HG03342 (cell line): ENCODE results near the gene TECR.
A peak's percentile ranks its signal among the peaks of the same experiment; 100 is the strongest.
"Not testable (repeated sequence)": the region's sequence is repeated elsewhere in the genome, so short reads cannot be mapped to it uniquely, and the experiment has no call there.

Experiments used
- ATAC-seq: cut with Tn5 transposase; IDR thresholded peaks from one replicate; pipeline ENCODE4 v1.9.1; 2021; ENCODE audit warnings: mild to moderate bottlenecking, moderate library complexity; ENCODE audit not compliant: unreplicated experiment

TECR gene

GRCh38 chr19:14559916-14560775 is 30.8 kb downstream of the TECR start:
- ATAC-seq, result no peak

- ATAC-seq, result no peak
Observed at GRCh38 chr19:14560776-14561108, 31.3 kb downstream of the TECR start.

GRCh38 chr19:14561249-14561648 is 31.9 kb downstream of the TECR start:
- no peak for ATAC-seq

GRCh38 chr19:14561847-14562351 is 32.5 kb downstream of the TECR start:
- ATAC-seq, result no peak

- ATAC-seq, result no peak
Observed at GRCh38 chr19:14562660-14563589, 33.5 kb downstream of the TECR start.

- no peak for ATAC-seq
Observed at GRCh38 chr19:14563590-14563926, 34.2 kb downstream of the TECR start.

GRCh38 chr19:14563989-14564651 is 34.7 kb downstream of the TECR start:
- no peak for ATAC-seq

GRCh38 chr19:14564652-14565297 is 35.4 kb downstream of the TECR start:
- ATAC-seq, result not testable (repeated sequence)

GRCh38 chr19:14565298-14565679 is 35.9 kb downstream of the TECR start:
- ATAC-seq, result no peak

GRCh38 chr19:14565765-14566711 is 36.6 kb downstream of the TECR start:
- ATAC-seq, result no peak

GRCh38 chr19:14566712-14567077 is 37.3 kb downstream of the TECR start:
- no peak for ATAC-seq

- ATAC-seq, result no peak
Observed at GRCh38 chr19:14567079-14567478, 37.7 kb downstream of the TECR start.

- ATAC-seq, result no peak
Observed at GRCh38 chr19:14570864-14571527, 41.6 kb downstream of the TECR start.

GRCh38 chr19:14571695-14572490 is 42.5 kb downstream of the TECR start, which contains the start of gene NDUFB7:
Gene NDUFB7, minus strand, starts transcription at chr19:14572066. Its CDS starts 66 bp downstream, at chr19:14572000.
- peak; percentile 75 for ATAC-seq

- no peak for ATAC-seq
Observed at GRCh38 chr19:14575428-14575980, 46.1 kb downstream of the TECR start.

- ATAC-seq, result no peak
Observed at GRCh38 chr19:14576363-14576762, 47.0 kb downstream of the TECR start.

- ATAC-seq, result no peak
Observed at GRCh38 chr19:14577264-14577663, 47.9 kb downstream of the TECR start.

- peak; percentile 38 for ATAC-seq
Observed at GRCh38 chr19:14577885-14578427, 48.6 kb downstream of the TECR start.
